HL-60/S4 treated with retinoic acid at 250 ng/mL for 4 days and 3 days (cell line): Measurements from ENCODE around the gene KIF3A.

ENCODE experiments used
- in situ Hi-C: fragments of 300-500 bp; cut with MboI; formaldehyde crosslinking; loops from 2 replicates; pipeline ENCODE4 v1.7.0; 2022; ENCODE audit warnings: low sequenced_read_pairs

The KIF3A gene

DNA sequence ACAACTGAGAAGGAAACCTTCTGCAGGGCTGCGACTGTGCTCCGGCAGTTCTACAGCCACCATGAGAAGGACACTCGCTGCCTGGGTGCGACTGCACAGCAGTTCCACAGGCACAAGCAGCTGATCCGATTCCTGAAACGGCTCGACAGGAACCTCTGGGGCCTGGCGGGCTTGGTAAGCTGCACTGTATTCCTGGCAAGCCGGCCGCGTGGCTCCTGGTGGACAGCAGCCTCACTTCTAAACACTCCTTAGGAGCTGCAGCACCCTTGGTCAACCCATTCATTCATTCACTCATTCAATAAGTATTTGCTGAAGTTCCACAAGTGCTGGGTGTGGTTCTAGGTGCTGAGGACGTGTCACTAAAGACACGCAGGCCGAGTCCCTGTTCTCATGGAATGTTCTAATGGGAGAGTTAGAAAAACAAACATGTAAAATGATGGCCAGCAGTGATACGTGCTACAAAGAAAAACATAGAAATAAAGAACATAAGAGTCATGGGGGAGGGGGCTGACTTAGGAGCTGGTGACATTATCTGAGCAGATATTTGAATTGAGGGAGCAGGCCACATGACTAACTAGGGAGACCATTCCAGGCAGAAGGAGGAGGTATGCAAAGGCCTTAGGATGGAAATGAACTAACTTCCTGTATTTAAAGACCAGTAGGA, 57.5 kb downstream of the KIF3A start:
- in situ Hi-C loops, result no loop called here

DNA sequence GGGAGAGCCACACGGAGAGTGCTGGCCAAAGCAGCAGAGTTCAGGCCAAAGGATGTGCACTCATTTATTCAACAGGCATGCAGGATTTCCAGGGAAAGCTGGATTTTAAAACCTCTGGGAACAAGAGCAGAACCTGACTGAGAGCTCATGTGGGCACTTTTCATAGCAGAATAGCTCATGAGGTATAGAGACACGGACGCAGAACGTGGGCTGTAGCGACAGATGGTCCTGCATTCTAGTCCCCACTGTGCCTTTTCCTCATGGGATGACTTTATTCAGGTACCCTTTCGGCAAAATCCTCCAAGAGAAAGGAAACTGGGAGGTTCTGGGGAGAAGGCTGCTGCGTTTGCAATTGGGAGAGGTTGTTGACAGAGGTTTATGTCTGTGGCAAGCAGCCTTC, 58.2 kb downstream of the KIF3A start:
- in situ Hi-C loops, result no loop called here

DNA sequence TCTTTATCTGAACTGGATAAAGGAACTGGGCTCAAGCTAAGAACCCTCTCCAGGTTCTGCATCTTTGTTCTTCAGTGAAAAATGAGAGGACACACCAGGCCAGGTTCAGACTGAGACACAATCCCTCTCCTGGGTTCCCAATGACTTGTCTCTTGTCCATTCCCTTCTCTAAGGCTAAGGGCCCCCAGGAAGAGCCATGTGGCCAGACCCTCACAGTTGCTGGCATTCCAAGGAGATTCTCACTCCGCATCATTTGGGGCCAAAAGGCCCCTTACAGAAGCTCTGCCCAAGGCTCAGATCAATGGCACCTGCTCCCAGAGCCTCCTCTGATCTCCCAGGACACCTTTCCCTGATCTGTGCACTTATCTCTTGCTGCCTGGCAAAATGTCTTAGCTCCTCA, 58.6 kb downstream of the KIF3A start:
- in situ Hi-C loops, result no loop called here

DNA sequence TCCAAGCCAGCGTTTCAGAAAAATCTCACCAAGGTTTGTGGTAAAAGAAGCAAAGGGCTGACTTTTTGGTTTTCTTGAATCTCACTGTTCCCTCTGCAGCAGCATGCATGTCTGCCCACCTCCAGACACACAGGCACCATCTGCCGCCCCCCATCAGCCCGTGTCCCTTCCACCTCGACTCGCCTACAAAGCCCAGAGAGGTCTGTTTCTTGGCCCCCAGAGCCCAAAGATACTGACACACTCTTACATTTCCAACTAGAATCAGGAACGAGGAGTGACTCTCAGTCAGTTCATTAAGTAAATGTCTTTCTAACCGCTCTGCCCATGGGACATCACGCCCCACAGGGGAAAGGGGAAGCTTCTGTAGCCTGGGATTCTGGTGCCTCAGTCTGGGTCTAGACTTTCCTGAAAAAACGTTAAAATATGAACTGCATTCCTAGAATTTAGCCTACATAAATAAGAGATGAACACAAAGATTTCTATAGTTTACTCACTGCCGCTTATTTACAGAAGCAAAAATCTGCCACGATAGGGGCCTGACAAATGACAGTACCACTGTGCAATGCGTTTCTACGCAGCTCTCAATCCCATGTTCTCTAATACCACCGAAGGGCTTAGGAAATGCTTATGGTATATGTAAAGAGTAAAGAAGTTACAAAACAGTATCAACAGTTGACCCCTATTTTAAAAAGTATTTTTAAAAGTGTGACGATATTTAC, 59.5 kb downstream of the KIF3A start:
- in situ Hi-C loops, result no loop called here

DNA sequence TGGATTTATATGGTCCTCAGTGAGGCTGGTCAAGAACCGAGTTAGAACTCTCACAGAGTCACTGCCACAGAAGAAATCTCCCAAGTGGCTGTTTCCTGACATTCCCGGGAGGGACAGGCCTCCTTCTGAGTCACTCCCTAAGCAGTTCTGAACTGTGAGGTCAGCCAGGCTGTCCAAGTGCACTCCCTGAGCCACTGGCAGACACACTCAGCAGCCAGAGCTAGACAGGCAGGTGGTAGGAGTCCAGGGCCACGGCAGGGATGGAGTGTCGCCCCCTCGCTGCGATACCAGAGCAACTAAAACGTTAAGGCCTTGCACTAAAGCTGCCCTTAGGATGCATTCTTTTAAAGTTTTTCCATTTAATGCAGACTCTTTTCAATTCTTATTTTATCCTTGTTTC, 60.2 kb downstream of the KIF3A start:
- in situ Hi-C loops, result no loop called here

DNA sequence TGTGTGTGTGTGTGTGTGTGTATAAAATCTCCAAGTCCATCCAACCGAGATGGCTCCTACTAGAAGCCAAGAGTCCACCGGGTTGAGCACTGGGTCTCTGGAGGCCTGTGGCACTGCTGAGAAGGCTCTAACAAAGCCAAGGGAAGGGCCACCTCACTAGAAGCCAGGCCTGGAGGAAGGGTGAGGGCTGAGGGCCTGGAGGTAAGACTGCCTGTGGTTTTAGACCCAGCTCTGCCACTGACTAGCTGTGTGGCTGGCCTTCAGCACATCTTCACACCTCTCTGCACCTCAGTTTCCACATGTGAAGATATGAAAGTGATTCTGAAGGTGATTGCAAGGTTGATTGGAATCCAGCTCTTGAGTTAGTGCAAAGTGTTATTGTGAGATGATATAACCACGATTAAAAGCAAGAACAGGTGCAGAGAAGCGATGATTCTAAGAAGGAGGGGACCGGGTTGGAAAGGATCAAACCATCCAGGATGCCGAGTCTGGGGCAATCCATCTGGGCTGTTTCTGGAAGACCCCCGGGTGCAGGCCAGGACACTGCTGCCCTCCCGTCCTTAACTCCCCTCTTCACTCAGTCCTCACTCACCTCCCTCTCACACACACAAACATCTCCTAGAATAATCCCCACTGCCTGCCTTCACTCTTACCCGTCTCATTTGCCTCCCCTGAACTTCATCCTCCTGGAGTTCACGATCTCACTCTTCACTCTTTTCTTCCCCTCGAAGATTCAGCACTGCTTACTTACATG, 61.2 kb downstream of the KIF3A start:
- in situ Hi-C loops, result no loop called here

DNA sequence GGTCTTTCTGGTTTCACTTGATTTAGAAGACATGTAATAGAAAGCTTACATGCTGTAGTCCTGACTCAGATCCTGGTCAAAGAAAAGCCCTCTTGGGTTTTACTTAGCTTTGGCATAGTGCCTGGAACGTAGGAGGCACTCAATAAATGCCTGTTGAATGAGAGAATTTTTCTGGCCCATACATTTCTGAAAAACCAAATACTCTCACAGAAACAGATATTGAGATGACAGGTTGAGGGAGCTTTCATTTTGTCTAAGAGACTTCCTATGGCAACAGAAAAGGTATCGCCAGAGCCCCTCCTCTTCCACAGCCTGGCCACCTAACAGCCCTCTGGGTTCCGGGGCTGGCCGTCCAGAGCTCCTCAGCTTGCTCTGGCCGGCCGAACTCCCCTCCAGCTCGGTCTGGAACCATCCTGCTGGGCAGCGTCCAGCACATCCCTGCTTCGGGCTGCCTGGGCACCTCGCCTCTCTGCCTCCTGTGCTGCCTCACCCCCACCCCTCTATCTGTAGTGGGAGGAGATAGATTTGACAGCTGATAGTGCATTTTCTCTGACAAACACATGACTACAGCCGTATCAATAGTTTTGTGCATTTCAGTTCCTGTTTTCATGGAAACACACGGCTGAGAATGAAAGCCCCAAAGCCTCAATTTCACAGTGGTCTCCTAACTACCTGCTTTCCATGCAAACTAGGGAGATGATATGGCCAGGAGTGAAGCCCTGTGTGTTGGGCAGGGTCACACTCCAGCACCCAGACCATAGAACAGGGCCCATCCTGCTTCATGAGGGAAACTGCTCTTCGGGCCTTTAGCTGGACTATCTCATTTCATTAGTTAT, 62.5 kb downstream of the KIF3A start:
- in situ Hi-C loops, result no loop called here

DNA sequence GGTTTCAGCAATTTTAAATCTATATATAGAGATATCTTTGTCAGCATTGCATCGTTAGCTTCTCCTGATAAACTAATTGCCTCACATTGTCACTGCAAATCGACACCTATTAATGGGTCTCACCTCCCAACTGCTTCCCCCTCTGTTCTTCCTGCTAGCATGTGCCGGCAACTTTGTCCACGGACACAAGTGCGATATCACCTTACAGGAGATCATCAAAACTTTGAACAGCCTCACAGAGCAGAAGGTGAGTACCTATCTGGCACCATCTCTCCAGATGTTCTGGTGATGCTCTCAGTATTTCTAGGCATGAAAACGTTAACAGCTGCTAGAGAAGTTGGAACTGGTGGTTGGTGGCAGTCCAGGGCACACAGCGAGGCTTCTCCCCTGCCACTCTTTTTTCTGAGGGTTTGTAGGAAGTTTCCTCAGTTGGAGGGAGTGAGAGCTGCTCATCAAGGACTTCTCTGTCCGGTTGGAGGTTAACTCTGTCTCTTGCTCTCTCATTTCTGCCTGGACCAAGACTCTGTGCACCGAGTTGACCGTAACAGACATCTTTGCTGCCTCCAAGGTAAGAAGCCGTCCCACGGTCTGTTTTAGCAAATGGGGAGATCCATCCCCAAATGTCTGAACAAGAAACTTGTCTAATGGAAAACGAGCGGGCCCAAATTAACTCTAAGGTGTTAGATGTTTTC, 63.3 kb downstream of the KIF3A start, which contains the start of gene IL4:
Gene IL4, plus strand, starts transcription at position 51 of the 692 bp plus-strand sequence. Its CDS starts 62 bp downstream, at position 113.
- in situ Hi-C loops, result no loop called here

DNA sequence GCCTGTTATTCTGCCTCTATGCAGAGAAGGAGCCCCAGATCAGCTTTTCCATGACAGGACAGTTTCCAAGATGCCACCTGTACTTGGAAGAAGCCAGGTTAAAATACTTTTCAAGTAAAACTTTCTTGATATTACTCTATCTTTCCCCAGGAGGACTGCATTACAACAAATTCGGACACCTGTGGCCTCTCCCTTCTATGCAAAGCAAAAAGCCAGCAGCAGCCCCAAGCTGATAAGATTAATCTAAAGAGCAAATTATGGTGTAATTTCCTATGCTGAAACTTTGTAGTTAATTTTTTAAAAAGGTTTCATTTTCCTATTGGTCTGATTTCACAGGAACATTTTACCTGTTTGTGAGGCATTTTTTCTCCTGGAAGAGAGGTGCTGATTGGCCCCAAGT, 63.9 kb downstream of the KIF3A start:
- in situ Hi-C loops, result no loop called here

DNA sequence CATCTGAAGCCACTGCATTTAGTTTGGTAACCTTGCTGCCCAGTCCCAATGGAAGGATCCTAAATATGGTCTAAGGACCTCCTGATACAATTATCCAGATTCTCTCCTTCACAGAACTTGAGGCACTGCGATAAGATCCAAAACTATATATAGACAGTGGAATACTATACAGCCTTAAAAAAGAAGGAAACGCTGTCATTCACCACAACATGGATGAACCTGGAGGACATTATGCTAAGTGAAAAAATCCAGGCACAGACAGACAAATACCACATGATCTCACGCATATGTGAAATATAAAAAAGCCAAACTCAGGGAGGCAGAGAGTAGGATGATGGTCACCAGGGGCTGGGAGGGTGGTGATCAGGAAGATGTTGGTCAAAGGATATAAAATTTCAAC, 66.3 kb downstream of the KIF3A start:
- in situ Hi-C loops, result no loop called here

DNA sequence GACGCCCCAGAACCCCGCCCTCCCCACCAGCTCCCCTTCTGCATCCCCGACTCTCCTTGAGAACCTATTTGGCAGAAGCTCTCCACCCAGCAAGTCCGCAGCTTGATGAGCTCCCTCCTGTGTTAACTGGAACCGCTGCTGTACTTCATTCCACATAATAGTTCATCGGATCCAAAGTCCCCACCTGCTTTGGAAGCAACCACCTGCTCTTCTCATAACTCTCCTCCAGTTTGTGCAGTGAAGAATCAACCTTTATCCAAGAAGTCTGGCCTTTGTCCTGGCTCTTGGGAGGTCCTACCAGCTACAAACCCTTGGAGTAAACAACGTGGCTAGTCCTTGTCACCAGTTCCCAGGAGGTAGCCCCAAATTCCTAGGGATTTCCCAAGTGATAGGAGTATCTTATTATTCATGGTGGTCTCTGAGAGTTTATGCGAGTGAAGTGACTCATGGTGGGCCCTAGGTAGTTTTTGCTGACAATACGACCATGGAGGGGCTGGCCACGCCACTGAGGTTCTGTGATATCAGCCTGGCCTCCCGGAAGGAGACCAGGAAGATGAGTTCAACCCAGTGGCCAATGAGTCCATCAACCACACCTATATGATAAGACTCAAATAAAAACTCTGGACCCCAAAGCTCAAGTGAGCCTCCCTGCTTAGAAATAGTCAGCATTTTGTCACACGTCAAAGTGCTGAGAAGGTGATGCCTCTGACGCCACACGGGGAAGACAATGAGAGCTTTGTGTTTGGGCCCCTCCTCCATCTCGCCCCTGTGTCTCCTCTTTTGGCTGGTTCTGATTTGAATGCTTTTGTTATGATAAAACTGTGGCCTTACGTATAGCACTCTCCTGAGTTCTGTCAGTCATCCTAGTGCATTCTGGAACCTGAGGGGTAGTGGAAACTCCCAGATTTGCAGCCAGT, 67.1 kb downstream of the KIF3A start:
- in situ Hi-C loops, result no loop called here

DNA sequence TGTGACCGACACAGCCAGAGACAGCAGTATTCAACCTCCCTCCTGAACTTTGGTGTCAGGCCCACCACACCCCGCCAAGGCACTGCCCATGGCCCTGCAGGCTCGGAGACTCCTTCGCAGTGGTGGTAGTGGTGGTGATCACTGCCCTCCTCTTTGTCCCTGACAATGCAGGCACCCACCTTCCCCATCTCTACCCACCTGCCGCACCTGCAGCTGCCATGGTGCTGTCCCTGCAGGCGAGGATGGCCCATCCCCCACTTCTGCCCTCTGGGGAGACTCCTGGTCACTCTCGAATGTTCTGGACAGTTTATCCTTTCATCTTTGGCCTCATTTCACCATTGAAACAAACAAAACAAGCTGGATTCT, 67.9 kb downstream of the KIF3A start:
- in situ Hi-C loops, result no loop called here

DNA sequence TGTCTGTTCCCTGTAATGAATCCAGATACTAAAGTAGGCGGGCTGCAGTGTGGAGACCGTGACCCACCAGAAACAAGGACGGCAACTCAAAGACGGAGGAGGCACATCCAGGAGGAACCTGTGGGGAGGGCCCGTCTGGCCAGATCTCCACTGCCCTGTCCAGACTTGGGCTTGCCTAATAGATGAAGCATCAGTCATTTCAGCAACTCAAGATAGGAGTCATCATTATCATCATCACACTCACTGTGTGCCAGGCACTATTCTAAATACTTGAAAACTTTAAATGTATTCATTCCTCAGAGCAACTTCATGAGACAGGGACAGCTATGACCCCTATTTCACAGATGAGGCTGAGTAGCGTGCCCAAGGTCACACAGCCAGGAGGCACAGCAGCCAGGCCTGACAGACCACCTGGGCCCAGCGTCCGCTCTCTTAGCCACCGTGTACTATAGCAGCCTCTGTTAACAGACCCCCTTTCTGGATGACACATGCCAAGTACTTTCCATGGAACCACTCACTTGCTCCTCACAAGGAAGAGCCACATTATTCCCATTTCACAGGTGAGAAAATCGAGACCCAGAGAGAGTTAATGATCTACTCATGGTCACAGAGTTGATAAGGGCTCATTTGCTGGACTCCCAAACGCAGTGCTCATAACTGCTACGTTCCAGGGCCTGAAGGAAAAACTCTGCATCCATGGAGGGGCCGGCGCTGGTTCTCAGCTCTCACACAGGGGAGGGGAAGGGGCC, 68.5 kb downstream of the KIF3A start:
- in situ Hi-C loops, result no loop called here

DNA sequence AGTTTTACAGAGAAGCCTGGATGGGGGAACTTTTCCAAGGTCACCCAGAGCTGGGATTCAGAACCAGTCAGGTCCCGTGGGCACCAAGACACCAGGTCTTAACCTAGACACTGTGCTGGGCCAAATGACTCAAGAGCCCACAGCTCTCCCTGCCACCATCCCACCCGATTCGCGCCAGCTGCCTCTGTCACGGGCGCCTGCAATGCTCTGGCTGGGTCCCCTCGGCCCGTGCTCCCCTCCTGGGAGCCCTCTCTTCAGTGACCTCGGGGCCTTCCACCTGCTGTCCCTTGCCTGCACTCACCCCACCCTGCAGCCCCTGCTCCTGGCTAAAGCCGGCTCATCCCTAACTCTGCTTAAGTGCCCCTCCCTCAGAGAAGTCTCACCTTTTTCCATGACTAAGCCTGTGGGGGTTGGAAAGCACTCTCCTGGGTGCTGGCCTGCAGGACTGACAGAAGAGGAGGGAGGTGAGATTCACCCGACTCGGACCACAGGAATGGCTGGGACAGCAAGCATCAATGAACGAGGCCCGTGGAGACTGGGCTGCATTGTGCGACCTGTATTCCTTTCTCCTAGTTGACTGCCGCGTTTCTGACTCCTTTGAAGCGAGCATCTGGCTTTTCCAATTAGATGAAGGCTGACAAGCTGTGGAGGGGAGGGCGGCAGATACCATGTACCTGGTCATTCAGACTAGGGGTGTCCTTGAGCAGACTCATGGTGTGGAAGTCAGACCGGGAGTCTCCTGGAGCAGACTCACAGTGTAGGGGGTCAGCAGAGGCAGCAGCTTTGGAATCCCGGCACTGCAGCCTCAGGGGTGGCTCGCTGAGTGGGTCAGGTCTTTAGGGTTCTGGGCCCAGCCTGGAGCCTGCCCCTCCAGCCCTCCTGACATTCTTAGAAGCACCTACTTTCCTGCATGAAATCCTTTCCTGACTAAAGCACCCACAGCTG, 69.3 kb downstream of the KIF3A start:
- in situ Hi-C loops, result no loop called here

DNA sequence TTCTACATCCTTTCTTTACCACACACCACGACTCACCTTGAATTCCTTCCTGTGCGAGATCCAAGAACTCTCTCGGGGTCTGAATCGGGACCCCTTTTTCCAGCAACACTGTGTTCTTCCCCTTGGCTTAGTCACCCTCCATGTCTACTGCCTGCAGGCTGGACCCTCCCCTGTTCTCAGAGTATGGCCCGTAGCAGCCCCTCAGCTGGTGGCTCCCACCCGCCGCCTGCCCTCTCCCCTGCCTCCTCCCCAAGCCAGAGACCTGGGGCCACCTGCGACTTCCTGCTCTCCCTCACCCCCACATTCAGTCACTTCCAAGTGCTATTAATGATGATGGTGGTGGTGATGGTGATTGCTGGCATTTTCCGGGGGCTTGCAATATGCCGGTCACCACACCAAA, 70.0 kb downstream of the KIF3A start:
- in situ Hi-C loops, result no loop called here

DNA sequence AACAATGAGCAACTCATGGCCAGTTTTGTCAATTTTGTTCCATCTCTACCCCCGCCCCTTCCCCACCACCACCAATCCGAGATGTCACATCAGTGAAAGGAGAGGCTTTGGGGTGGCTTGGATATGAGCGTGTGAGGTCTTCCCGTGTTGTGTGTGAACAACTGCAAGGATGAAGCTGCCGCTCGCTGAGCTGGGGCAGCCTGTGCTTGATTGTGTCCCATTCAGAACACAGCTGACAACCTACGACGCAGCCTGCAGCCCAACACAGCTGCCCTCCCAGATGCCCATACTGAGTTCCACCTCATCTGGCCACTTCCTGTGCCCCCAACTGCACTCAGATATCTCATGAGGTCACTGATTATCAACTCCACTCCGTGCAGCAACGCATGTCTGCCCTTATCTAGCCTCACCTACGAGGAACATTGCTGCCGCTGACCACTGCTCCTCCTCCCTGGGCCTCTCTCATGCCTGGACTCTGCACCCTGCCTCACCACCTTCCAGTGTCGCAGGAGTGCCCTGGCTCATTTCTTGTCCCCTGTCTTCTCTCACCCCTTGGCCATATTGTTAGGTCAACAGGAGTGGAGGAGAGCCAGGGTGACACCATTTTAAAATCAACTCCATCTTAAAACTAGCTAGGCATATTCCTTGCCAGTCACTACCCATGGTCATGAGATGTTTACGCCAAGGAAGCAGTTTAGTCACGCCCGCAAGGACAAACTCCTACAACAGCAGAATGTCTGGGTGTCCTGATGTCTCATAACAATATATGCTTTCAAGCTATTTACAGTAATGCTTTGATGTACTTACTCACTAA, 70.8 kb downstream of the KIF3A start:
- in situ Hi-C loops, result no loop called here

DNA sequence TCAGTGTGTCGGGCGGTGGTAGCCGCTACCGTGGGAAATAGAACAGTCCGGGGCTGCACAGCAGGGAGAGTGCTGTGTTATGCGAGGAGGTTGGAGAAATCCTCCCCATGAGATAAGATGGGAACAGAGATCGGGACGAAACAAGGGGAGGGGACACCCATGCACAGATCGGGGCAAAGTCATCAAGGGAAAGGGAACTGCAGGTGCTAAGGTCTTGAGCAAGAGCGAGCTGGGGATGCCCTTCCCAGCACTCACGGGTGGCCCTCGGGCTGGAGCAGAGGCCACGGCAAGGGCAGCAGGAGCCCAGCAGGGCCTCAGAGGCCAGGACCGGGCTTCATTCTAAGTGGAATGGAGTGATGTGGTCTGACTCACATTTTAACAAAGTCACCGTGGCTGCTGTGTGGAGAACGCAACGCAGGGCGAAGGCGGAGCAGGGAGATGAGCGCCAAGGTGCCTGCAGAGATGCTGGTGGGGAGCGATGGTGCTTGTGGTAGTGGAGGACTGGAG, 71.7 kb downstream of the KIF3A start:
- in situ Hi-C loops, result no loop called here
